WTC11 (cell line): ENCODE measurements around the gene TPTE2. TPM values are rescaled to one million over a fixed set of nuclear protein-coding genes. Genes with fewer than 3 reads are reported as not detected.

Source experiments
- ATAC-seq: fragments of 200-7000 bp; cut with Tn5 transposase; 2 replicates; pipeline ENCODE4 v1.10.0; 2021; ENCODE audit warnings: mild to moderate bottlenecking, moderate library complexity
- CTCF ChIA-PET: fragments of 300-600 bp; sonication (Branson Sonifier 250); formaldehyde crosslinking; loops from one replicate; lab custom pipeline; 2021; ENCODE audit warnings: antibody characterized with exemption; lab: Charles Lee
- POLR2A ChIA-PET: fragments of 350-600 bp; sonication (Branson Sonifier 250); formaldehyde crosslinking; loops from one replicate; lab custom pipeline; 2021; ENCODE audit warnings: antibody characterized with exemption; lab: Charles Lee
- DNase-seq: peaks from one replicate; pipeline ENCODE4 v3.0.0; 2021; ENCODE audit warnings: low spot score
- H3K27ac Mint-ChIP-seq: 2 replicates; pipeline ENCODE4 v1.8.0; 2021; ENCODE audit warnings: mixed read lengths
- H3K27me3 Mint-ChIP-seq: 2 replicates; pipeline ENCODE4 v1.8.0; 2021; ENCODE audit warnings: low read depth, mild to moderate bottlenecking, moderate library complexity, mixed read lengths
- H3K36me3 Mint-ChIP-seq: 2 replicates; pipeline ENCODE4 v1.8.0; 2021; ENCODE audit warnings: mixed read lengths
- H3K4me1 Mint-ChIP-seq: 2 replicates; pipeline ENCODE4 v1.8.0; 2022; ENCODE audit warnings: mixed read lengths
- H3K4me3 Mint-ChIP-seq: 2 replicates; pipeline ENCODE4 v1.8.0; 2021; ENCODE audit warnings: mild to moderate bottlenecking, moderate library complexity, mixed read lengths
- H3K9me3 Mint-ChIP-seq: 2 replicates; pipeline ENCODE4 v1.8.0; 2021; ENCODE audit warnings: mixed read lengths
- CREB1 ChIP-seq: sonication (generic); formaldehyde crosslinking; IDR thresholded peaks from 2 replicates; pipeline ENCODE4 v1.8.0; 2023; ENCODE audit warnings: mild to moderate bottlenecking, missing genetic modification reagents
- E2F1 ChIP-seq: sonication (generic); formaldehyde crosslinking; IDR thresholded peaks from 2 replicates; pipeline ENCODE4 v1.8.0; 2022; ENCODE audit warnings: mild to moderate bottlenecking, missing genetic modification reagents
- ETV6 ChIP-seq: sonication (generic); formaldehyde crosslinking; IDR thresholded peaks from 2 replicates; pipeline ENCODE4 v1.8.1; 2022; ENCODE audit warnings: mild to moderate bottlenecking, missing genetic modification reagents
- GABPB1 ChIP-seq: sonication (generic); formaldehyde crosslinking; IDR thresholded peaks from 2 replicates; pipeline ENCODE4 v1.8.1; 2023; ENCODE audit warnings: mild to moderate bottlenecking, missing genetic modification reagents
- JUN ChIP-seq: sonication (generic); formaldehyde crosslinking; IDR thresholded peaks from 2 replicates; pipeline ENCODE4 v1.8.0; 2023; ENCODE audit warnings: mild to moderate bottlenecking, missing genetic modification reagents
- MXD4 ChIP-seq: fragments of 250-450 bp; sonication (Bioruptor Pico); IDR thresholded peaks from 2 replicates; pipeline ENCODE4 v1.8.0; 2021; ENCODE audit warnings: mild to moderate bottlenecking, moderate library complexity, borderline replicate concordance
- NFYB ChIP-seq: sonication (generic); formaldehyde crosslinking; conservative IDR thresholded peaks from 2 replicates; pipeline ENCODE4 v1.8.0; 2022; ENCODE audit warnings: low read depth, missing genetic modification reagents
- NR1H2 ChIP-seq: sonication (generic); formaldehyde crosslinking; IDR thresholded peaks from 2 replicates; pipeline ENCODE4 v1.9.0; 2021; ENCODE audit warnings: mild to moderate bottlenecking, moderate library complexity, missing genetic modification reagents
- SMAD4 ChIP-seq: sonication (generic); formaldehyde crosslinking; IDR thresholded peaks from 2 replicates; pipeline ENCODE4 v1.8.0; 2022; ENCODE audit warnings: mild to moderate bottlenecking, missing genetic modification reagents
- TEAD4 ChIP-seq: sonication (generic); formaldehyde crosslinking; IDR thresholded peaks from 2 replicates; pipeline ENCODE4 v1.8.0; 2022; ENCODE audit warnings: mild to moderate bottlenecking, missing genetic modification reagents
- total RNA-seq: library from RNA; stranded (reverse); gene quantifications from 3 replicates; pipeline ENCODE4 v1.2.3, GENCODE V29; 2021
- TF ChIP-seq, protein P1 (sequence below): sonication (generic); formaldehyde crosslinking; IDR thresholded peaks from 2 replicates; pipeline ENCODE4 v1.8.1; 2023; ENCODE audit warnings: mild to moderate bottlenecking, missing genetic modification reagents, borderline replicate concordance
- TF ChIP-seq, protein P2 (sequence below): fragments of 250-450 bp; sonication (Bioruptor Pico); IDR thresholded peaks from 2 replicates; pipeline ENCODE4 v2.1.2; 2022; ENCODE audit warnings: mild to moderate bottlenecking, moderate library complexity
- TF ChIP-seq, protein P3 (sequence below): sonication (generic); formaldehyde crosslinking; conservative IDR thresholded peaks from 2 replicates; pipeline ENCODE4 v1.8.1; 2022; ENCODE audit warnings: mild to moderate bottlenecking, missing genetic modification reagents
- TF ChIP-seq, protein P4 (sequence below): sonication (generic); formaldehyde crosslinking; IDR thresholded peaks from 2 replicates; pipeline ENCODE4 v1.8.1; 2023; ENCODE audit warnings: mild to moderate bottlenecking, moderate library complexity, missing genetic modification reagents
- TF ChIP-seq, protein P5 (sequence below): sonication (generic); formaldehyde crosslinking; IDR thresholded peaks from 2 replicates; pipeline ENCODE4 v1.8.1; 2023; ENCODE audit warnings: mild to moderate bottlenecking, missing genetic modification reagents
- TF ChIP-seq, protein P6 (sequence below): sonication (generic); formaldehyde crosslinking; IDR thresholded peaks from 2 replicates; pipeline ENCODE4 v1.8.1; 2022; ENCODE audit warnings: mild to moderate bottlenecking, moderate library complexity, missing genetic modification reagents
- TF ChIP-seq, protein P7 (sequence below): sonication (generic); formaldehyde crosslinking; IDR thresholded peaks from 2 replicates; pipeline ENCODE4 v1.8.0; 2022; ENCODE audit warnings: missing genetic modification reagents

TPTE2 gene
- total RNA-seq, 1 experiment from 2014 or later = not detected

- ChIA-PET POLR2A (no interaction called here), CTCF (no interaction called here)
- Mint-ChIP-seq H3K27ac (no peak overlapping the region), H3K36me3 (peaks cover 41% of the 10 kb centered on the region), H3K9me3 (peaks cover 57% of the 10 kb centered on the region), H3K27me3 (peaks cover 56% of the 10 kb centered on the region), H3K4me1 (no peaks in the 10 kb centered on the region), H3K4me3 (no peak overlapping the region)
- DNase-seq (no peak), ATAC-seq (no peak)
- TF ChIP-seq JUN (CRISPR knock-in tag) (no peak), ETV6 (CRISPR knock-in tag) (no peak), NFYB (CRISPR knock-in tag) (no peak), CREB1 (CRISPR knock-in tag) (no peak), NR1H2 (CRISPR knock-in tag) (no peak), TEAD4 (CRISPR knock-in tag) (no peak), SMAD4 (no peak), MXD4 (CRISPR knock-in tag) (no peak)
- TF ChIP-seq, protein P1, sequence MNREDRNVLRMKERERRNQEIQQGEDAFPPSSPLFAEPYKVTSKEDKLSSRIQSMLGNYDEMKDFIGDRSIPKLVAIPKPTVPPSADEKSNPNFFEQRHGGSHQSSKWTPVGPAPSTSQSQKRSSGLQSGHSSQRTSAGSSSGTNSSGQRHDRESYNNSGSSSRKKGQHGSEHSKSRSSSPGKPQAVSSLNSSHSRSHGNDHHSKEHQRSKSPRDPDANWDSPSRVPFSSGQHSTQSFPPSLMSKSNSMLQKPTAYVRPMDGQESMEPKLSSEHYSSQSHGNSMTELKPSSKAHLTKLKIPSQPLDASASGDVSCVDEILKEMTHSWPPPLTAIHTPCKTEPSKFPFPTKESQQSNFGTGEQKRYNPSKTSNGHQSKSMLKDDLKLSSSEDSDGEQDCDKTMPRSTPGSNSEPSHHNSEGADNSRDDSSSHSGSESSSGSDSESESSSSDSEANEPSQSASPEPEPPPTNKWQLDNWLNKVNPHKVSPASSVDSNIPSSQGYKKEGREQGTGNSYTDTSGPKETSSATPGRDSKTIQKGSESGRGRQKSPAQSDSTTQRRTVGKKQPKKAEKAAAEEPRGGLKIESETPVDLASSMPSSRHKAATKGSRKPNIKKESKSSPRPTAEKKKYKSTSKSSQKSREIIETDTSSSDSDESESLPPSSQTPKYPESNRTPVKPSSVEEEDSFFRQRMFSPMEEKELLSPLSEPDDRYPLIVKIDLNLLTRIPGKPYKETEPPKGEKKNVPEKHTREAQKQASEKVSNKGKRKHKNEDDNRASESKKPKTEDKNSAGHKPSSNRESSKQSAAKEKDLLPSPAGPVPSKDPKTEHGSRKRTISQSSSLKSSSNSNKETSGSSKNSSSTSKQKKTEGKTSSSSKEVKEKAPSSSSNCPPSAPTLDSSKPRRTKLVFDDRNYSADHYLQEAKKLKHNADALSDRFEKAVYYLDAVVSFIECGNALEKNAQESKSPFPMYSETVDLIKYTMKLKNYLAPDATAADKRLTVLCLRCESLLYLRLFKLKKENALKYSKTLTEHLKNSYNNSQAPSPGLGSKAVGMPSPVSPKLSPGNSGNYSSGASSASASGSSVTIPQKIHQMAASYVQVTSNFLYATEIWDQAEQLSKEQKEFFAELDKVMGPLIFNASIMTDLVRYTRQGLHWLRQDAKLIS = no peak
- TF ChIP-seq, protein P2, sequence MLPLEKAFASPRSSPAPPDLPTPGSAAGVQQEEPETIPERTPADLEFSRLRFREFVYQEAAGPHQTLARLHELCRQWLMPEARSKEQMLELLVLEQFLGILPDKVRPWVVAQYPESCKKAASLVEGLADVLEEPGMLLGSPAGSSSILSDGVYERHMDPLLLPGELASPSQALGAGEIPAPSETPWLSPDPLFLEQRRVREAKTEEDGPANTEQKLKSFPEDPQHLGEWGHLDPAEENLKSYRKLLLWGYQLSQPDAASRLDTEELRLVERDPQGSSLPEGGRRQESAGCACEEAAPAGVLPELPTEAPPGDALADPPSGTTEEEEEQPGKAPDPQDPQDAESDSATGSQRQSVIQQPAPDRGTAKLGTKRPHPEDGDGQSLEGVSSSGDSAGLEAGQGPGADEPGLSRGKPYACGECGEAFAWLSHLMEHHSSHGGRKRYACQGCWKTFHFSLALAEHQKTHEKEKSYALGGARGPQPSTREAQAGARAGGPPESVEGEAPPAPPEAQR (CRISPR knock-in tag) = no peak
These were observed 43.0 kb upstream of the TPTE2 start for GRCh38 chr13:19604306-19604705.

DNA sequence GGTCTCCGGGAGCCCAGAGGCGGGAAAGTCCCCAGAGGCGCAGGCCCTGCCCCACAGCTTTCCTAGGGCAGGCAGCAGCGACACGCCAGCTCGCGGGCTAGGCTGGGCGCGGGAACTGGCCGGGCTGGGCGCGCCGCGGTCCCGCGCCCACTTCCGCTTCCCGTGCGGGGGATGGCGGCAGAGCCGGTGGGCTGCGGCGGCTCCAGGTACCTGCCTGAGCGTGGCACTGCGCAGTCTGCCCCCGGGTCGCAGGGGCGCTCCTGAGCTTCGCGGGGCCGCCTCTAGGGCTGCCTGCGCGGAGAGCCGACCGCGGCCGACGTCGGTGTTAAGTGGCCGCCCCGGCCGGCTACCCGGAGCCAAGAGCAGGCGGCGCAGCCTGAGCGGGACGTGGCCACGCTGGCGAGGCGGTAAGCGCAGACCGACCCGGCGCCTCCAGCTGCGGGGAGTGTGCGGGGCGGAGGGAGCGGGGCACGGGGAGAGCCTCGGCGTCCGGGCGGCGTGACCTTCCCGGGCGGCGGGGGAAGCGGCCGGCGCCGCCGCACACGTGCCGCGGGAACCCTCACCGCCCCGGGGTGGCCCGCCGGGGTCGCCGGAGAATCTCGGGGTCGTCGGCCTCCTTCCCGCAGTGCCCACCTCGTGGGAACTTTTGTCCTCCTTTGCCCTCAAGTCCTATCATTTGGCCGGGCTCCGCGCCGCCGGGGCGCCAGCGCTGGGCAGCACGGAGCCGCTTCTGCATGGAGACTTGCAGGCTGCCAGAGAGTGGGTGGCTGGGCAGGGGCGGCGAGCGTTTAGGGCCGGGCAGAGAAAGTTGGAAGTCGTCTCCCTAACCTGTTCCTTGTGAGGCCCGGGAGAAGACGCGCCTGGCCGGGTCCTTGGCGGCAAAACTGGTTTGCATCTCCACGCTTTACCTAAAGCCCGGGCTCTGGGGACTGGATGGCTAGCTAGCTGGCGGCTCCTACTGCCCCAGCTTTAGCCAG lies 40.7 kb upstream of the TPTE2 start:
- H3K9me3 Mint-ChIP-seq = peaks cover 56% of the 10 kb centered on the region
- no peak overlapping the region for H3K27ac Mint-ChIP-seq
- ChIA-PET CTCF (no interaction called here), POLR2A (interaction anchor here (0.8 kb wide), 1 partner anchor 28 kb away, joined by 4 read pairs; no protein-coding TSS in a partner anchor)
- DNase-seq = peak; percentile 69
- no peaks in the 10 kb centered on the region for H3K4me1 Mint-ChIP-seq
- peak overlapping the region; percentile 54 for H3K4me3 Mint-ChIP-seq
- peak; percentile 96 for ATAC-seq
- peaks cover 60% of the 10 kb centered on the region for H3K27me3 Mint-ChIP-seq
- peaks cover 38% of the 10 kb centered on the region for H3K36me3 Mint-ChIP-seq
- TF ChIP-seq E2F1 (CRISPR knock-in tag) (0 out of 2 replicates have a peak, but pooled peaks have one; percentile 28), GABPB1 (CRISPR knock-in tag) (peak; percentile 63)
- TF ChIP-seq, protein P3, sequence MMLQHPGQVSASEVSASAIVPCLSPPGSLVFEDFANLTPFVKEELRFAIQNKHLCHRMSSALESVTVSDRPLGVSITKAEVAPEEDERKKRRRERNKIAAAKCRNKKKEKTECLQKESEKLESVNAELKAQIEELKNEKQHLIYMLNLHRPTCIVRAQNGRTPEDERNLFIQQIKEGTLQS = no peak
- TF ChIP-seq, protein P4, sequence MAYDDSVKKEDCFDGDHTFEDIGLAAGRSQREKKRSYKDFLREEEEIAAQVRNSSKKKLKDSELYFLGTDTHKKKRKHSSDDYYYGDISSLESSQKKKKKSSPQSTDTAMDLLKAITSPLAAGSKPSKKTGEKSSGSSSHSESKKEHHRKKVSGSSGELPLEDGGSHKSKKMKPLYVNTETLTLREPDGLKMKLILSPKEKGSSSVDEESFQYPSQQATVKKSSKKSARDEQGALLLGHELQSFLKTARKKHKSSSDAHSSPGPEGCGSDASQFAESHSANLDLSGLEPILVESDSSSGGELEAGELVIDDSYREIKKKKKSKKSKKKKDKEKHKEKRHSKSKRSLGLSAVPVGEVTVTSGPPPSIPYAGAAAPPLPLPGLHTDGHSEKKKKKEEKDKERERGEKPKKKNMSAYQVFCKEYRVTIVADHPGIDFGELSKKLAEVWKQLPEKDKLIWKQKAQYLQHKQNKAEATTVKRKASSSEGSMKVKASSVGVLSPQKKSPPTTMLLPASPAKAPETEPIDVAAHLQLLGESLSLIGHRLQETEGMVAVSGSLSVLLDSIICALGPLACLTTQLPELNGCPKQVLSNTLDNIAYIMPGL (CRISPR knock-in tag) = peak; percentile 47; the same call in 1 of the 2 replicates
- TF ChIP-seq, protein P5, sequence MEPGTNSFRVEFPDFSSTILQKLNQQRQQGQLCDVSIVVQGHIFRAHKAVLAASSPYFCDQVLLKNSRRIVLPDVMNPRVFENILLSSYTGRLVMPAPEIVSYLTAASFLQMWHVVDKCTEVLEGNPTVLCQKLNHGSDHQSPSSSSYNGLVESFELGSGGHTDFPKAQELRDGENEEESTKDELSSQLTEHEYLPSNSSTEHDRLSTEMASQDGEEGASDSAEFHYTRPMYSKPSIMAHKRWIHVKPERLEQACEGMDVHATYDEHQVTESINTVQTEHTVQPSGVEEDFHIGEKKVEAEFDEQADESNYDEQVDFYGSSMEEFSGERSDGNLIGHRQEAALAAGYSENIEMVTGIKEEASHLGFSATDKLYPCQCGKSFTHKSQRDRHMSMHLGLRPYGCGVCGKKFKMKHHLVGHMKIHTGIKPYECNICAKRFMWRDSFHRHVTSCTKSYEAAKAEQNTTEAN (CRISPR knock-in tag) = no peak
- TF ChIP-seq, protein P6, sequence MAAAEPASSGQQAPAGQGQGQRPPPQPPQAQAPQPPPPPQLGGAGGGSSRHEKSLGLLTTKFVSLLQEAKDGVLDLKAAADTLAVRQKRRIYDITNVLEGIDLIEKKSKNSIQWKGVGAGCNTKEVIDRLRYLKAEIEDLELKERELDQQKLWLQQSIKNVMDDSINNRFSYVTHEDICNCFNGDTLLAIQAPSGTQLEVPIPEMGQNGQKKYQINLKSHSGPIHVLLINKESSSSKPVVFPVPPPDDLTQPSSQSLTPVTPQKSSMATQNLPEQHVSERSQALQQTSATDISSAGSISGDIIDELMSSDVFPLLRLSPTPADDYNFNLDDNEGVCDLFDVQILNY (CRISPR knock-in tag) = peak; percentile 87
- TF ChIP-seq, protein P7, sequence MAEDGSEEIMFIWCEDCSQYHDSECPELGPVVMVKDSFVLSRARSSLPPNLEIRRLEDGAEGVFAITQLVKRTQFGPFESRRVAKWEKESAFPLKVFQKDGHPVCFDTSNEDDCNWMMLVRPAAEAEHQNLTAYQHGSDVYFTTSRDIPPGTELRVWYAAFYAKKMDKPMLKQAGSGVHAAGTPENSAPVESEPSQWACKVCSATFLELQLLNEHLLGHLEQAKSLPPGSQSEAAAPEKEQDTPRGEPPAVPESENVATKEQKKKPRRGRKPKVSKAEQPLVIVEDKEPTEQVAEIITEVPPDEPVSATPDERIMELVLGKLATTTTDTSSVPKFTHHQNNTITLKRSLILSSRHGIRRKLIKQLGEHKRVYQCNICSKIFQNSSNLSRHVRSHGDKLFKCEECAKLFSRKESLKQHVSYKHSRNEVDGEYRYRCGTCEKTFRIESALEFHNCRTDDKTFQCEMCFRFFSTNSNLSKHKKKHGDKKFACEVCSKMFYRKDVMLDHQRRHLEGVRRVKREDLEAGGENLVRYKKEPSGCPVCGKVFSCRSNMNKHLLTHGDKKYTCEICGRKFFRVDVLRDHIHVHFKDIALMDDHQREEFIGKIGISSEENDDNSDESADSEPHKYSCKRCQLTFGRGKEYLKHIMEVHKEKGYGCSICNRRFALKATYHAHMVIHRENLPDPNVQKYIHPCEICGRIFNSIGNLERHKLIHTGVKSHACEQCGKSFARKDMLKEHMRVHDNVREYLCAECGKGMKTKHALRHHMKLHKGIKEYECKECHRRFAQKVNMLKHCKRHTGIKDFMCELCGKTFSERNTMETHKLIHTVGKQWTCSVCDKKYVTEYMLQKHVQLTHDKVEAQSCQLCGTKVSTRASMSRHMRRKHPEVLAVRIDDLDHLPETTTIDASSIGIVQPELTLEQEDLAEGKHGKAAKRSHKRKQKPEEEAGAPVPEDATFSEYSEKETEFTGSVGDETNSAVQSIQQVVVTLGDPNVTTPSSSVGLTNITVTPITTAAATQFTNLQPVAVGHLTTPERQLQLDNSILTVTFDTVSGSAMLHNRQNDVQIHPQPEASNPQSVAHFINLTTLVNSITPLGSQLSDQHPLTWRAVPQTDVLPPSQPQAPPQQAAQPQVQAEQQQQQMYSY (CRISPR knock-in tag) = peak; percentile 35; the same call in 1 of the 2 replicates
